Spleen (tissue), 7 donors: Measurements from ENCODE around the gene PACSIN1.

Experiments
- CTCF ChIP-seq, 11 experiments: fragments of 200-600 bp in 7 of 11; fragments of 450-650 bp in 4 of 11; sonication (generic) in 4 of 11; IDR thresholded peaks in 8 of 11; conservative IDR thresholded peaks in 3 of 11; 1 replicate in 7 of 11; 2 replicates in 4 of 11; pipeline versions ENCODE4 v1.4.0 to v1.8.0; 2016 to 2021; ENCODE audit warnings: antibody characterized with exemption in 11 of 11, inconsistent platforms in 4 of 11, mild to moderate bottlenecking in 1 of 11
- POLR2A ChIP-seq, 3 donors: fragments of 450-650 bp; IDR thresholded peaks; one replicate each; pipeline ENCODE4 v1.5.1; 2017; ENCODE audit warnings: antibody characterized with exemption in 3 of 3, mild to moderate bottlenecking in 1 of 3
- POLR2AphosphoS5 ChIP-seq, 3 donors: sonication (generic); formaldehyde crosslinking; IDR thresholded peaks; one replicate each; pipeline ENCODE4 v1.5.1; 2017; ENCODE audit warnings: antibody characterized with exemption in 3 of 3
- donor health status: DM: no; HTN: no; CAD: no; lungs with moderate emphysema.
- donor health status: DM: no; HTN: no; CAD: no.
- donor health status: DM: no; HTN: no; CAD: no.

GRCh38 chr6:34558172-34558714 lies 92.4 kb downstream of the PACSIN1 start:
- no peak for TF ChIP-seq POLR2AphosphoS5 (IDR thresholded peaks at IDR 0.05)
- no peak for TF ChIP-seq POLR2A (IDR thresholded peaks at IDR 0.05)
- TF ChIP-seq CTCF (IDR thresholded peaks at IDR 0.05 in 8 of 11, conservative IDR thresholded peaks at IDR 0.05 in 3 of 11): no peak
